Activated T-cell treated with anti-CD3 and anti-CD28 coated beads for 24 hours (primary cell): ENCODE data around the gene ASCC1.
"Not testable (repeated sequence)": the region's sequence is repeated elsewhere in the genome, so short reads cannot be mapped to it uniquely, and the experiment has no call there.

Experiments used
- DNase-seq: peaks from one replicate; pipeline ENCODE4 v3.0.0-alpha.2; 2020; ENCODE audit warnings: low read depth

Gene ASCC1

GRCh38 chr10:72219235-72219814, 3.2 kb upstream of the ASCC1 start:
- no peak for DNase-seq

- DNase-seq = no peak
These were observed 2.6 kb upstream of the ASCC1 start for GRCh38 chr10:72218726-72219125.

GRCh38 chr10:72218325-72218724, 2.2 kb upstream of the ASCC1 start:
- DNase-seq = no peak

DNA sequence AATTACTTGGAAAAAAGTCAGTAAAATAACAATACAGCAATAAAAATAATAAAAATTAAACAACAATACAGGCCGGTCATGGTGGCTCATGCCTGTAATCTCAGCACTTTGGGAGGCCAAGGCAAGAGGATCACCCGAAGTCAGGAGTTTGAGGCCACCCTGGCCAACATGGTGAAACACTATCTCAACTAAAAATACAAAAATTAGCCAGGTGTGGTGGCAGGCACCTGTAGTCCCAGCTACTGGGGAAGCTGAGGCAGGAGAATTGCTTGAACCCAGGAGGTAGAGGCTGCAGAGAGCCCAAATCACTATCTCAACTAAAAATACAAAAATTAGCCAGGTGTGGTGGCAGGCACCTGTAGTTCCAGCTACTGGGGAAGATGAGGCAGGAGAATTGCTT, 4.2 kb downstream of the ASCC1 start:
- DNase-seq = not testable (repeated sequence)

DNA sequence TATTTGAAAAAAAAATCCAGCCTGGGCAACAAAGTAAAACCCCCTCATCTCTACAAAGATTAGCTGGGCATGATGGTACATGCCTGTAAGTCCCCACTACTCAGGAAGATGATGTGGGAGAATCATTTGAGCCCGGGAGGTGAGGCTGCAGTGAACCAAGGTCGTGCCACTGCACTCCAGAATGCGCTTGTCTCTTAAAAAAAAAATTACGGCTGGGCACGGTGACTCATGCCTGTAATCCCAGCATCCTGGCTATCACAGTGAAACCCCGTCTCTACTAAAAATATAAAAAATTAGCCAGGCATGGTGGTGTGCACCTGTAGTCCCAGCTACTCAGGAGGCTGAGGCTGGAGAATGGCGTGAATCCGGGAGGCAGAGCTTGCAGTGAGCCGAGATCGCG, 4.7 kb downstream of the ASCC1 start:
- DNase-seq = not testable (repeated sequence)

GRCh38 chr10:72208526-72208925, 7.5 kb downstream of the ASCC1 start:
- DNase-seq = not testable (repeated sequence)

DNA sequence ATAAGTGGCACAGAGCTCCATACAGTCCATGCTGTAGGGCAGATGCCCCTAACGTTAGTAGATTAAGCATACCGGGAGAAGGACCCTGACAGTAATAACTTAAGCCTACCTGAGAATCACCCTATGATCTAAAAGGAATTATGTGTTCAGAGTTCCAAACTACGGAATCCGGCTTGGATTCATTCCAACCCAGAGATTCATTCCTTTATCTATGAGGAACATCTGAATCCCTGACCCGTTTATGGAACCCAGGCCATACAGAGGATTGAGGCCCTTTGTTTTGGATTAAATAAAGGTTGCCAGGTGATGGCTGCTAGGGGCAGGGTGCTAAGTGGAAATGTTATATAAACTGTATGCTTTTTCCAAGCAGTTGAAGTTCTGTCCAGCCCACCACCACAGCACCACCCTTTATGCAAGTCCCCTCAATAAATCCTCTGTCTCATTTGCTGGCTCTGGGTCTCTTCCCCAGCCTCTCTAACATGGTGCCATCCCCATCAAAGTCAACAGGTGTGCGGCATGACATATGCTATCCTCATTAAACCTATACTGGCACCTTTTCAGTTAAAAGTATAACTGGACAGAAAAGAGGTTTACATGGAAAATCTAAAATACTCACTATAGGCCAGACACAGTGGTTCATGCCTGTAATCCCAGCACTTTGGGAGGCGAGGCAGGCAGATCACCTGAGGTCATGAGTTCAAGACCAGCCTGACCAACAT, 9.4 kb downstream of the ASCC1 start:
- no peak for DNase-seq

DNA sequence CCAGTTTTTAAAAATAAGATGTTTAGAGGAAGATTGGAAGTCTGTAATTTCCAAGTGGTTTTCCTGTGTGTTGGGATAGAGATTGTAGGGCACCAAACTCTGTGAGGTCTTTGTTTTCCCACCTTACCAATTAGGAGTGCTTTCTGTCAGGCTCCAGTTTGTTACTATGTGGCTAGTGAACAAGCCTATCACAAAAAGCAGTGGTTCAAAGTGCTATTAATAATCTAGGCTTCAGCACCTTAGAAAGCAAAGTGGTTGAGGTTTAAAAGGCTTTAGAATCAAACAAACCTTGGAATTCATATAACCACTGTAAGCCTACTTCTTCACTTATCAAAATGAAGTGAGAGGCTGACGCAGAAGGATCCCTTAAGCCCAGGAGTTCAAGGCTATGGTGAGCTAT, 11.4 kb downstream of the ASCC1 start:
- no peak for DNase-seq

DNA sequence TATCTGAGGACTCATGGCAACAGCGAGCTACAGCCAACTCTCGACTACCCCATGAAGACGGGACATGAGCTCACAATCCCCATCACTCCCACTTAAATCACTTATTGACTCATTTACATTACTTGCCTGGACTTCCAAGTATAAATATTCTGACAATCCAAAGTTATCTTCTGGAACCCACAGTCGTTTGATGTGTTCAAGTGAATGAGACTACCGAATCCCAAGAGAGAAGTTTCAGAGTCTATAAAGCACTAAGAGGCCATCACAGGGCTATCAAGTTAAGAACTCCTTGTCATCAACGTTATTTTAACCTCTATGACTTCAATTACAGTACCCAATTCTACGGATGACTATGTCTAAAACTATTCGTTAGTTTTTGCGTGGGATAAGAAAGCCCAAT, 11.8 kb downstream of the ASCC1 start:
- DNase-seq = no peak

DNA sequence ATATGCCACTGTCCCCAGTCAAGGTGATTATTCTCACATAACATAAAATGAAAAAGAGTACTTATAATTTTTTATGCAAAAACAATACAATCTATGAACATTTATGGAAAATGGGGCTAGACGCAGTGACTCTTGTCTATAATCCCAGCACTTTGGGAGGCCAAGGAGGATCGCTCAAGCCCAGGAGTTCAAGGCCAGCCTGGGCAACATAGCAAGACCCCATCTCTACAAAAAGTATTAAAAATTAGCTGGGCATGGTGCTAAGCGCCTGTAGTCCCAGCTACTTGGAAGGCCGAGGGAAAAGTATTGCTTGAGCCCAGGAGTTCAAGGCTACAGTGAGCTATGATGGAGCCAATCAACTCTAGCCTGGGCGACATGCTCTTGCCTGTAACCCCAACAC, 14.8 kb downstream of the ASCC1 start:
- no peak for DNase-seq

GRCh38 chr10:72200883-72201282, 15.2 kb downstream of the ASCC1 start:
- no peak for DNase-seq

GRCh38 chr10:72194949-72195348, 21.1 kb downstream of the ASCC1 start:
- no peak for DNase-seq

DNA sequence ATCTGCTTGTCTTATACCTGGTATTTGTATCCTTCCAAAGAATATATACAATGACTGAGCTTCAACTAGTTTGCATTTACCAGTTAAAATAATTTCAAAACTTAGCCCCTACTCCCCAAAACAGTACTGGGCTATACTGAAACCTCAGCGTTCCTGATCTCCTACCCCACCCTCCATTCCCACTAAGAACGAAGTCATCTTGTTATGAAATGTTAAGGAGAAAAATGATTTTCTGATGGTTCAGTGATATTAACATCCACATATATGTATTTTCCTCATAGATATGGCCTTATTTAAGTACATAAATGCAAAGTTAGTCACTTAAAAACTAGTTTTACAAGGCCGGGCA, 29.1 kb downstream of the ASCC1 start:
- no peak for DNase-seq

GRCh38 chr10:72186258-72186981, 29.7 kb downstream of the ASCC1 start:
- DNase-seq = no peak

GRCh38 chr10:72184156-72184555, 31.9 kb downstream of the ASCC1 start:
- no peak for DNase-seq

- DNase-seq = no peak
These were observed 38.6 kb downstream of the ASCC1 start for GRCh38 chr10:72177454-72177853.

DNA sequence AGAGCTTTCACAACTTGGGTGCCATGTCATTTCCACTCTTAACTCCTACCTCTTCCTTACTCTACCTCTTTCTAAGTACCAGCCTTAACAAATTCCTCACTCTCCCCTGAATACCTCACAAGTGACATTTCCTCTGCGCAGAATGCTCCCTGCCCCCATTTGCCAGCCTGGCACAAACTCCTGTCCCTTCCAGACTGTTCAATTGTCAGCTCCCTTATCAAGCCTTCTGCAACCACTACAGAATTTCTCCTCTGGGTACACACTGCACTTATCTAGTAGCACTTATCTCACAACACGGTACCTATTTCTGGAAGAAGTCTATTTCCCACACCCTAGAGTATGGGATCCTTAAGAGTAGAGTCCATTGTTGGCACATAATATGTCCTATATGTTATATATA, 39.4 kb downstream of the ASCC1 start:
- no peak for DNase-seq

DNA sequence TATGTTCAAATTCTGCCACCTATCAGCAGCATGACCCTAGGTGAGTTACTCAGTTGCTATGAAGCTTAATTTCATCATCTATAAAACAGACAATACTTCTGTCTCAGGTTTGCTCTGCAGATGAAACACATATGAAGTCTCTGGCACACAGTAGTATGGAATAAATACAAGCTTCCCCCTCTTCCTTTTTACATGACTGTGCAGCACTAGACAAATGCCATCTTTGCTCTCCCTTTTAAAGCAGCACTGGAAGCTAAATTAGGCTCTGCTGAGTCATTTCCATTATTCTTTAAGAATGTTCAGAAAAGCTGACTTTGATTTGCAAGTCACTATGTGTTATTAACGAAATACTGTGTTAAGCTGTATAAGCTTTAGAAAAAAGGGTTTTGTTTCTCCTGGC, 40.9 kb downstream of the ASCC1 start:
- no peak for DNase-seq

DNA sequence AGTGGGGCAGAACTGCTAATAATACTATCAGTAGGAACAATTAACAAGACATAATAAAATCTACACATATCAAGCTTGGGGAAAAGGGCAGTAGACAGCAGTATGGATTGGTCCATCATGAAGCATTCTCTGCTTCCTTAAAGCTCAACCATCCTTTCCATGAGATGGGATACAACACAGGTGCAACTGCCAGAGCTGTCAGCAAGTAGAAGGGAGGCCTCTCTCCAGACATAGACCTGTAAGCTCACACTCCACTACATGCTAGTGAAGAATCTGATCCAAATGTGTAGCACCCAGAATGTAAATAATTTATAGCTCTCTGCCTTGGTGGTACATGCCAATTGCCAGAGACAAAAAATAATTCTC, 41.8 kb downstream of the ASCC1 start:
- DNase-seq = no peak

- DNase-seq = no peak
These were observed 42.3 kb downstream of the ASCC1 start for GRCh38 chr10:72173619-72174296.

DNA sequence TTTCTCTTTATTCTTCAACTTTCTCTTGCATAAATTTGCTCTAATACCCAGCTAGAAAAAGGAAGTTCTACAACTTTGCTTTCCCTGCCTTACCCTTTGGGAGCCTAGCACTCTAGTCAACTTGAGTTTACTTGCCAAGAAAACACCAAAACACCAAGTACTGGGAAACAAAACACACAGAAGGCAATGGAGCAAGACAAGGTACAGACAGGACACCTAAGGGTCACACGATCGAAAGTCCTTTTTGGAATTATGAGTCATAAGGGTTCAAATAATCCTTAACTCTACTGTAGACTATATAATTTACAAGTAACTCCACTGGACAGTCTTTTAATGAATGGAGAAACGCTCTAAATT, 42.8 kb downstream of the ASCC1 start:
- no peak for DNase-seq

DNA sequence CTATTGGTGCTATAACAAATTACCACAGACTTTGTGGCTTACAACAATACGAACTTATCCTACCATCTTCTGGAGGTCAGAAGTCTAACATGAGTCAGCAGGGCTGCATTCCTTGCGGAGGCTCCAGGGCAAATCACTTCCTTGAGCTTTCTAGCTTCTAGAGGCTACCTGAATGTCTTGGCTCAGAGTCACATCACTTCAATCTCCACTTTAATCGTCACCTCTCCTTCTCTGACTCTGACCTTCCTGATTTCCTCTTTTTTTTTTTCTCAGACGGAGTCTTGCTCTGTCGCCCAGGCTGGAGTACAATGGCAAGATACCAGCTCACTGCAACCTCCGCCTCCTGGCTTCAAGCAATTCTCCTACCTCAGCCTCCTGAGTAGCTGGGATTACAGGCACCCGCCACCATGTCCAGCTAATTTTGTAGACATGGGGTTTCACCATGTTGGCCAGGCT, 44.9 kb downstream of the ASCC1 start:
- no peak for DNase-seq

- DNase-seq = no peak
These were observed 45.3 kb downstream of the ASCC1 start for GRCh38 chr10:72170733-72171132.
